Natural killer cell (primary cell): ENCODE results near the gene PRMT7. TPM values are rescaled to one million over a fixed set of nuclear protein-coding genes. Genes with fewer than 3 reads are reported as not detected.
A peak's percentile ranks its signal among the peaks of the same experiment; 100 is the strongest.

Source experiments
- ATAC-seq, 3 donors: fragments of 150-1000 bp in 2 of 3; fragments of 200-7000 bp in 1 of 3; cut with Tn5 transposase; 1 replicate in 1 of 3; 2 replicates in 2 of 3; pipeline ENCODE4 v1.10.0; 2021; ENCODE audit warnings: mild to moderate bottlenecking in 2 of 3, moderate library complexity in 2 of 3
- DNase-seq, 2 donors: peaks; one replicate each; pipeline versions ENCODE4 v3.0.0 to v3.0.0-alpha.2; 2013 to 2021; ENCODE audit warnings: mixed read lengths in 1 of 2
- H3K27ac ChIP-seq: one replicate; pipeline ENCODE4 v1.5.1; 2013; ENCODE audit warnings: mild to moderate bottlenecking, low read length
- H3K27me3 ChIP-seq: one replicate; pipeline ENCODE4 v1.6.1; 2013; ENCODE audit warnings: low read length; ENCODE audit not compliant: control insufficient read depth, insufficient read depth
- H3K36me3 ChIP-seq: one replicate; pipeline ENCODE4 v1.6.1; 2013; ENCODE audit warnings: low read length; ENCODE audit not compliant: control insufficient read depth, insufficient read depth
- H3K4me1 ChIP-seq: one replicate; pipeline ENCODE4 v1.6.1; 2013; ENCODE audit warnings: low read length; ENCODE audit not compliant: control insufficient read depth, insufficient read depth
- H3K4me3 ChIP-seq: one replicate; pipeline ENCODE4 v1.5.1; 2013; ENCODE audit warnings: low read length
- H3K9me3 ChIP-seq: one replicate; pipeline ENCODE4 v1.6.1; 2013; ENCODE audit warnings: low read length; ENCODE audit not compliant: control insufficient read depth, insufficient read depth
- H3K27ac Mint-ChIP-seq, 2 donors: one replicate each; pipeline ENCODE4 v1.8.0; 2022; ENCODE audit warnings: mild to moderate bottlenecking in 2 of 2, mixed read lengths in 2 of 2, moderate library complexity in 1 of 2
- H3K27me3 Mint-ChIP-seq, 2 donors: one replicate each; pipeline ENCODE4 v1.8.0; 2022; ENCODE audit warnings: low read depth in 2 of 2, mixed read lengths in 2 of 2
- H3K36me3 Mint-ChIP-seq: one replicate; pipeline ENCODE4 v1.8.0; 2022; ENCODE audit warnings: mixed read lengths
- H3K4me1 Mint-ChIP-seq, 2 donors: one replicate each; pipeline ENCODE4 v1.8.0; 2022; ENCODE audit warnings: mixed read lengths in 2 of 2
- H3K4me3 Mint-ChIP-seq: one replicate; pipeline ENCODE4 v1.8.0; 2022; ENCODE audit warnings: mild to moderate bottlenecking, moderate library complexity, mixed read lengths
- H3K9me3 Mint-ChIP-seq, 2 donors: one replicate each; pipeline ENCODE4 v1.8.0; 2022; ENCODE audit warnings: mixed read lengths in 2 of 2
- WGBS: methylation state at CpG from one replicate; pipeline ENCODE4 v1.1.7; 2013; ENCODE audit warnings: missing lambda C conversion rate; ENCODE audit not compliant: insufficient coverage; 5-methylcytosine and 5-hydroxymethylcytosine counted together
- intact Hi-C: fragments of 100-400 bp; cut with micrococcal nuclease; formaldehyde crosslinking; loops from one replicate; pipeline ENCODE4 v1.14.2; 2022
- total RNA-seq, 4 donors: library from RNA; stranded (reverse); fragments of 120-200 nt in 1 of 4; gene quantifications; one replicate each; pipeline versions ENCODE4 v1.2.3 to v1.2.4, GENCODE V29; 2013 to 2022
- TF ChIP-seq, protein P1 (sequence below): fragments of 200-600 bp; IDR thresholded peaks from one replicate; pipeline ENCODE4 v1.8.0; 2022; ENCODE audit warnings: antibody characterized with exemption

PRMT7 gene
- total RNA-seq, 3 donors from 2014 or later (not counting 1 experiment from before 2014, with no cell fraction given), result 60.7 to 84.7 (median 68.2) TPM

DNA sequence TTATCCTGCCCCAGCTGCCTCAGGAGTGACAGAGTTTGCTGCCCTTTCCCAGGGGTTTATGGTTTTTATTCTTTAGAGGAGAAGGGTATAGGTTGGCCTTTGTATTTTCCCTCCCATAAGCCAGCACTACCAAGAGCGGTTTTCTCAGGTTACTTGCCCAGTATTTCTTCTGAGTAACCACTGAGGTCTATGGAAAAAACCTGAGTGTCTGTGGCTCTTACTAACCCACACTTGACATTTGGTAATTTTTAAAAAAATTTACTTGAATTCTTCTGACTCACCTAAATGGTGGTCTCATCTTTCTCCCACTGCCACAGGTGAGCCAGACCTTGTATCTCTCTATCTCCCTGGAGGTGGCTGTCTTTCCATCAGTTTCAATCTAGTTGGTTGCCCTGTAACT, 40.5 kb upstream of the PRMT7 start:
- TF ChIP-seq, protein P1, sequence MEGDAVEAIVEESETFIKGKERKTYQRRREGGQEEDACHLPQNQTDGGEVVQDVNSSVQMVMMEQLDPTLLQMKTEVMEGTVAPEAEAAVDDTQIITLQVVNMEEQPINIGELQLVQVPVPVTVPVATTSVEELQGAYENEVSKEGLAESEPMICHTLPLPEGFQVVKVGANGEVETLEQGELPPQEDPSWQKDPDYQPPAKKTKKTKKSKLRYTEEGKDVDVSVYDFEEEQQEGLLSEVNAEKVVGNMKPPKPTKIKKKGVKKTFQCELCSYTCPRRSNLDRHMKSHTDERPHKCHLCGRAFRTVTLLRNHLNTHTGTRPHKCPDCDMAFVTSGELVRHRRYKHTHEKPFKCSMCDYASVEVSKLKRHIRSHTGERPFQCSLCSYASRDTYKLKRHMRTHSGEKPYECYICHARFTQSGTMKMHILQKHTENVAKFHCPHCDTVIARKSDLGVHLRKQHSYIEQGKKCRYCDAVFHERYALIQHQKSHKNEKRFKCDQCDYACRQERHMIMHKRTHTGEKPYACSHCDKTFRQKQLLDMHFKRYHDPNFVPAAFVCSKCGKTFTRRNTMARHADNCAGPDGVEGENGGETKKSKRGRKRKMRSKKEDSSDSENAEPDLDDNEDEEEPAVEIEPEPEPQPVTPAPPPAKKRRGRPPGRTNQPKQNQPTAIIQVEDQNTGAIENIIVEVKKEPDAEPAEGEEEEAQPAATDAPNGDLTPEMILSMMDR, result no peak
- DNase-seq (peak in 1 of 2 donors; percentile 38), ATAC-seq (peak in 1 of 3 donors; percentile 23)
- Histone ChIP-seq H3K27ac (no peak overlapping the region), H3K9me3 (no peaks in the 10 kb centered on the region), H3K4me1 (peaks cover 55% of the 10 kb centered on the region), H3K4me3 (no peak overlapping the region), H3K36me3 (peaks cover 20% of the 10 kb centered on the region), H3K27me3 (no peaks in the 10 kb centered on the region)
- Mint-ChIP-seq H3K36me3 (no peaks in the 10 kb centered on the region), H3K9me3 (no peaks in the 10 kb centered on the region), H3K4me3 (no peak overlapping the region), H3K27ac (peak overlapping the region; percentile 42 to 59), H3K27me3 (no peaks in the 10 kb centered on the region), H3K4me1 (peaks cover 12 to 33% of the 10 kb centered on the region in 2 donors)
- no CpG with 5 or more reads among the region's 1 CpG for WGBS
- intact Hi-C loops, result no loop called here

DNA sequence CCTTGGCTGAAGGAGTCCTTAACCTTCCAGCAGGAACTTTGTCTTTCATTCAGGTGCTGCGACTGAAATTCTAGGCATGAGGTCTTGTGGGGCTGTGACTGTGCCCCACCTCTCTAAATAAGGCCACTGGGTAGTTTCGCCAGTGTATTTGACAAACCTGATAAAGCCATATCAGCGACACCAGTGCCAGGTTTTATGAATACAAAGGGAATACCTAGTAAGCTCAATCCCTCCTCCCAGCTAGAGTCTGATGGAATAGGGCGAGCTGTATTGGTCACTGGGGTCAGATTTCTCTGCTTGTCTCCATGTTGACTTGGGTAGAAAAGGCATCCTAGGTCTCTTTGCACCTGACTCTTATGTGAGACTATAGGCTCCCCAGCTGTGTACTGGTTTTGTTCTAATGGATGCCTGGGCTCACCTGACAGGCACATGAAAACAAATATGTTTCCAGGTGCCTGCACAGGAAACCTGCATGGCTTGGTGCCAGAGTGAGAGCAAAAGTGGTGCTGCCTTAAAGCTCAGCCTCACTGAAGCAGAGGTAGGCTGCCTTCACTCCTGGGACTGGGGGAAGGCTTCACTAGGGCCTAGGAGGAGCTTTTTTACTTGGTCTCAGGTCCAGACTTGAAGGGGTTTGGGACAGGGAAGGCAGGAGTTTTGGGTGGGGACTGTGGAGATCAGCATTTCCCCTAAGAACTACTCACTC, 38.2 kb upstream of the PRMT7 start:
- Mint-ChIP-seq H3K4me1 (peaks cover 15 to 37% of the 10 kb centered on the region in 2 donors), H3K9me3 (no peaks in the 10 kb centered on the region), H3K4me3 (no peak overlapping the region), H3K27me3 (no peaks in the 10 kb centered on the region), H3K36me3 (no peaks in the 10 kb centered on the region), H3K27ac (peak overlapping the region; percentile 62 to 67)
- DNase-seq (peak in 1 of 2 donors; percentile 86), ATAC-seq (no peak)
- H3K27me3 ChIP-seq, result no peaks in the 10 kb centered on the region
- no peak overlapping the region for H3K4me3 ChIP-seq
- peaks cover 57% of the 10 kb centered on the region for H3K4me1 ChIP-seq
- no peaks in the 10 kb centered on the region for H3K9me3 ChIP-seq
- H3K36me3 ChIP-seq, result peaks cover 20% of the 10 kb centered on the region
- intact Hi-C loops, result no loop called here
- no peak overlapping the region for H3K27ac ChIP-seq
- TF ChIP-seq, protein P1, result no peak
- 95% methylated on average over 4 of the region's 4 CpGs for WGBS

- Histone ChIP-seq H3K36me3 (peaks cover 14% of the 10 kb centered on the region), H3K27me3 (no peaks in the 10 kb centered on the region), H3K4me3 (no peak overlapping the region), H3K9me3 (no peaks in the 10 kb centered on the region), H3K27ac (no peak overlapping the region), H3K4me1 (peaks cover 57% of the 10 kb centered on the region)
- H3K9me3 Mint-ChIP-seq, result no peaks in the 10 kb centered on the region
- H3K4me1 Mint-ChIP-seq, result peaks cover 15 to 32% of the 10 kb centered on the region in 2 donors
- intact Hi-C loops, result no loop called here
- H3K36me3 Mint-ChIP-seq, result no peaks in the 10 kb centered on the region
- WGBS, result 98% methylated on average over 5 of the region's 5 CpGs
- DNase-seq (no peak), ATAC-seq (no peak)
- no peaks in the 10 kb centered on the region for H3K27me3 Mint-ChIP-seq
- H3K4me3 Mint-ChIP-seq, result peak overlapping the region; percentile 28
- peak overlapping the region; percentile 62 to 67 for H3K27ac Mint-ChIP-seq
- TF ChIP-seq, protein P1, result no peak
These were observed 37.4 kb upstream of the PRMT7 start for GRCh38 chr16:68273459-68273858.
